AG10803 (cell line): ENCODE measurements around the gene SERTM2.

ENCODE experiments used
- DNase-seq: peaks from one replicate; pipeline ENCODE4 v3.0.0; 2010; ENCODE audit warnings: low read depth
- H3K4me3 ChIP-seq: 2 replicates; pipeline ENCODE4 v1.5.1; 2011; ENCODE audit warnings: mild to moderate bottlenecking, low read length, control low read depth
- TF ChIP-seq, protein P1 (sequence below): conservative IDR thresholded peaks from 2 replicates; pipeline ENCODE4 v1.5.1; 2011; ENCODE audit warnings: mild to moderate bottlenecking, low read length, control low read depth, inconsistent platforms

Gene SERTM2

DNA sequence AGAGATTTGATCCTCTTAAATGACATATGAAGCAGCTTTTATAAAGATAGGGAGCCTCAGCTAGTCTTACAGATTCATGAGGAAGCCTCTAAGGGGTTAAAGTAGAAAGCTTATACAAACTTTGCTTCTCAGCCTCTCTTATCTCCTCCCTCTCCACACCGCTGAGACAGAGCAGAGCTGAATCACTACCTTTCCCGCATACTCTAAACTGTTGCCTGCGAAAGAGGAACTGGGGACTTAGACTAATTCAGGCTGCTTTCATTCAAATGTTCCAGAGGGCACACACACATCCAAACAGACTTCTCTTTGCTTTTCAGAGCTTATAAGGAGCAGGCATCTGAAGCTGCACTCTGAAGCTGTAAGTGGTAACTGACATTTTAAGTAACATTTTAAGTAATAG lies at the start of gene SERTM2:
Gene SERTM2, plus strand, starts transcription at position 169 of the 400 bp plus-strand sequence. CDS start 7,213 bp downstream, outside the sequence.
- DNase-seq: no peak
- TF ChIP-seq, protein P1, sequence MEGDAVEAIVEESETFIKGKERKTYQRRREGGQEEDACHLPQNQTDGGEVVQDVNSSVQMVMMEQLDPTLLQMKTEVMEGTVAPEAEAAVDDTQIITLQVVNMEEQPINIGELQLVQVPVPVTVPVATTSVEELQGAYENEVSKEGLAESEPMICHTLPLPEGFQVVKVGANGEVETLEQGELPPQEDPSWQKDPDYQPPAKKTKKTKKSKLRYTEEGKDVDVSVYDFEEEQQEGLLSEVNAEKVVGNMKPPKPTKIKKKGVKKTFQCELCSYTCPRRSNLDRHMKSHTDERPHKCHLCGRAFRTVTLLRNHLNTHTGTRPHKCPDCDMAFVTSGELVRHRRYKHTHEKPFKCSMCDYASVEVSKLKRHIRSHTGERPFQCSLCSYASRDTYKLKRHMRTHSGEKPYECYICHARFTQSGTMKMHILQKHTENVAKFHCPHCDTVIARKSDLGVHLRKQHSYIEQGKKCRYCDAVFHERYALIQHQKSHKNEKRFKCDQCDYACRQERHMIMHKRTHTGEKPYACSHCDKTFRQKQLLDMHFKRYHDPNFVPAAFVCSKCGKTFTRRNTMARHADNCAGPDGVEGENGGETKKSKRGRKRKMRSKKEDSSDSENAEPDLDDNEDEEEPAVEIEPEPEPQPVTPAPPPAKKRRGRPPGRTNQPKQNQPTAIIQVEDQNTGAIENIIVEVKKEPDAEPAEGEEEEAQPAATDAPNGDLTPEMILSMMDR: no peak
- no peak within 1 kb of the TSS for H3K4me3 ChIP-seq

GRCh38 chrX:111465669-111466068 lies 45.8 kb upstream of the SERTM2 start:
- H3K4me3 ChIP-seq: no peak overlapping the region
- DNase-seq: no peak
- TF ChIP-seq, protein P1: no peak

DNA sequence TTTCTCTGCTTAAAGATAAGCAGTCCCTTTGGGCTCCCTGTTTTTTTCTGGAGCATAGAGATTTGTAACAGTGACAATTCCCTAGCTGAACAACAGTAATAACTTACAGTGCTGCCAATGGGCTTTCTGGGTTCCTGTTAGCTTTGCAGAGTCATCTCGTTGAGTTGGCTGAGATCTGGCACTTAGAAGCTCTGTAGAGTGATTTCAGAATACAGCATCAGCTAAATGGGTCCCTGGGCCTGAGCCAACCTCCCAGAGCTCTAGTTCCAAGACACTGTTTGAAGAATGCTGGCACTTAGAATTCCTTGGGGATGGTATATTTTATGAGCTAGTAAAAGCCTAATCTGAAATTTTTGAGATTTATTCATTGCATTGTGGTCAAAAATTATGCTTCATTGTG lies 43.5 kb upstream of the SERTM2 start:
- TF ChIP-seq, protein P1: no peak
- DNase-seq: no peak
- no peak overlapping the region for H3K4me3 ChIP-seq

- no peak overlapping the region for H3K4me3 ChIP-seq
- no peak for DNase-seq
- TF ChIP-seq, protein P1: no peak
These were observed 40.6 kb upstream of the SERTM2 start for GRCh38 chrX:111470681-111471403.

- TF ChIP-seq, protein P1: no peak
- no peak for DNase-seq
- no peak overlapping the region for H3K4me3 ChIP-seq
These were observed 29.5 kb upstream of the SERTM2 start for GRCh38 chrX:111481896-111482295.

- TF ChIP-seq, protein P1: no peak
- DNase-seq: no peak
- no peak overlapping the region for H3K4me3 ChIP-seq
These were observed 28.3 kb upstream of the SERTM2 start for GRCh38 chrX:111483135-111483534.

DNA sequence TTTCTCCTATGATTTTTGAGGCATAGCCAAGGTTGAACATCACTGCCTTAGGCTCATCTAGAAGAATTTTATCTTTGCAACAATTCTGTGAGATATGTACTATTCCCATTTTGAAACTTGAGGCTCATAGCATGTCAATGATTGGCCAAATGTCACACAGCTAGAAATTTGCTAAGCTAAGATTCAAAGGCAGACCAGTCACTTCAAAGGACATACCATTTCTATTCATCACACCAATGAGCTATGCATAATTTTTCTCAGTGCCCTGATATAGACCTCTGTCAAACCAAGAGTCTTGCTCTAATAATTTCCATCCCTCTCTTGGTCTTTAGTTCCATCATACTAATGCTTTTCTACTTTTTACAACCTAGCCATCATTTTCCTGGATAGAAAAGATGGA lies 27.6 kb upstream of the SERTM2 start:
- DNase-seq: no peak
- TF ChIP-seq, protein P1: no peak
- H3K4me3 ChIP-seq: no peak overlapping the region
